NCI-H1436 treated with DMSO at 0.1 percent for 48 hours (cell line): ENCODE measurements around the gene GLIS1.
"Not testable (repeated sequence)": the region's sequence is repeated elsewhere in the genome, so short reads cannot be mapped to it uniquely, and the experiment has no call there.

Experiments
- DNase-seq: peaks from one replicate; lab custom pipeline; 2025; lab: John Stamatoyannopoulos, UW

The GLIS1 gene

DNA sequence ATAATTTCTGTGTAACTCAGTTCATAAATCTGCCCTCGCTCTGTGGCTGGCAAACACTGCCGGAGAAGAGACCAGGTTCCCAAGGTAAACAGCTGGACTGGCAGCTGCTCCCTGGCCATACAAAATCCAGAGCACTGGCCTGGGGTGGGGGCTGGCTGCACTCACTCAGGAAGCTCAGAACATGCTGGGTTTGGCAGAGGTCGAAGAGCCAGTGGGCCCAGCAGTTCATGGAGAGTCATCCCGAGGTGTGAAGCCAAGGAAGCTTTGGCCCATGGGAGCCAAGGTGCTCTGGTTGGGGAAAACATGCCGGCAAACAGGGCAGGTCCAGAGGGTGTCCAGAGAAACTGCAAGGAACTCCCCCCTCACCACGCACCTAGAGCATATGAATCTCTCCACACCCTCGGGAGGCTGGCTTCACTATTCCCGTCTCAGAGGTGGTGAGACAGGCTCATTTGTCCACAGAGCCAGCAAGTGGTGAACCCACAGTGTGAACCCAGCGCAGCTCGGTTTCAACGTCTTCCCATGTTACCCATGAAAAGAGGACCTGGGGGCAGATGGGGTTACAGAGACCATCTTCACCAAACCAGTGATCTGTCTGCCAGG, 177.4 kb downstream of the GLIS1 start:
- no peak for DNase-seq

DNA sequence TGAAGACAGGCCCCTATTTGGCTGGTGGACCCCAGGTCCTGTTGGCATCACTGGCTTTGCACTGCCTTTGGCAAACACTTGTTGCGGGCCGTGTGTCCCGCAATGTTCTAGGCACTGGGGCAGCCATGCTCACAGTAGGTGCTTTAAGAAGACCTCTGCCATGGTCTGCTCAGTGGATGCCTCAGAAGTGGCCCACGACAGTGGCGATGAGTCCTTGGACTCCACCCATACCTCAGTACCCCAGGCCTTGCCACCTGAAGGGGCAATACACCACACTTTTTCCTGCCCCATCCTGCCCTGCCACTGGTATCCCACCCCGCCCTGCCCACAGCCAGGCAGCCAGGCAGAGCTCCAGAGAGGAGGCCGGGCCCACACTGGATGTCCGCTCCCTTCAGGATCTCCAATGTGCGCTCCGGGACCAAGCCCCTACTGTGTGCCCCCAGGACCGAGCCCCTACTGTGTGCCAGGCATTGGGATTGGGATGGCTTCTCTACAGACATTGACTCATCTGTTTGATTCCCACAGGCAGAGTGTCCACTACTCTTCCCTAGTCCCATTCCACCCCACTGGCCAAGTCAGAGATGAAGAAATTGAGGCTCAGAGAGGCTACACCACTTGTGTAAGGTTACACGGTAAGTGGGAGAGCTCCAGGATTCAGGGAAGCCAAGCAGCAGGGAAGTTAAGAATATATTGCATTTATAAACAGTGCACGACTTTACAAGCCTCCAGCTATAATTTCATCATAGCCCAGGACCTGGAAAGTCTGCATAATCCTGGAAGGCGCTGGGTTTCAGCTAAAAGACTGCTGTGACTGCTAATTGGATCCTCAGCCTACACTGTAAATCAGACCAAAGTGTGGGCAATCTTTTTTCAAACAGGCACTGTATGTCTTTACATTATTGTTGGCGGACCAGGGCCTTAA, 178.1 kb downstream of the GLIS1 start:
- no peak for DNase-seq

DNA sequence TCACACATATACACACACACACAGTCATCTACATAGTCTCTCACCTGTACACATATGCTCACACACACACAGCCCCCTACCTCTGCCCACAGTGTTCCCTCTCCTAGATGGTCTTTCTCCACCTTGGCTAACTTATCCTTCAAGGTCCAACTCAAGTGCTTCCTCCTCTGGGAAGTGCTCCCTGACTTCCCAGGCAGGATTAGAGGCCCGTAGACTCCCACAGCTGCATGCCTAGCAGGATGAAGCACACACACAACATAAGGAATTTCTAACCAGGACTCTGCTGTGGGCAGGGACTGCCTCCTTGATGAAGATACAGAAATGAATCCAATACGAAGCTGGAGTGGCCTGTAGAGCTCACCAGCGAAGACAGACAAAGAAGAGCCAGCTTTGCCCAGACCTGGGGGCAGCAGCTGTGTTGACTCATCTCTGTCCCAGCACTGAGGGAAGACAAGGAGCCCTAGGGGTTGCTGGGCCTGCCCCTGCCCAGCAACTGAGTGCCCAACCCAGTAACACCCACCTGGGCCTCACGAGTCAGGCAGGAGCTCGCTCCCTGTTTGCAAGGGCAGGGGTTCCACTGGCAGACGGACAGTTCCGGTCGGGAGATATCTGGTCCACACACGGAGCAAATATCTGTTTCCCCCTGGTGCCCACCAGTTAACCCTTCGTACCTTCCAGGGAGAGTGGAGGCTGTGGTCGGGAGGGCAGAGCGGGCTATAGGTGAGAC, 178.9 kb downstream of the GLIS1 start:
- DNase-seq: no peak

DNA sequence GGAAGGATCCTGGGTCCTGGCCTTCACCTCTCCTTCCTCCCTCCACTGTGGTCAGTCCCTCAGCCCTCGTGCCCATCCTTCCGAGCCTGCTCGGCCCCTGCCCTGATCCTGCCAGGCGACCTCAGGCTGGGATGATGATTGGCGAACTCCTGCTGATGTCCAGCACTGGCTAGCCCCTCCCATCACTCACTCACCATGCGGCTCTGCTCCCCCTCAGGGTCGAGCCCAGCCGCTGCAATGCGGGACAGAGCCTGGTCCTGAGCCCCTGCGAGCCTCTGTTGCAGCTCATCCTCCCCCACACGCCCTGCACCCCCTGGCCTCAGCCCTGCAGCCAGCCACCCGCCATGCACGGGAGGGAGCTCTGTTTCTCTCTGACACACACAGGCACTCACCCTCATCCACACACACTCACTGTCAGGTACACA, 179.6 kb downstream of the GLIS1 start:
- DNase-seq: no peak

DNA sequence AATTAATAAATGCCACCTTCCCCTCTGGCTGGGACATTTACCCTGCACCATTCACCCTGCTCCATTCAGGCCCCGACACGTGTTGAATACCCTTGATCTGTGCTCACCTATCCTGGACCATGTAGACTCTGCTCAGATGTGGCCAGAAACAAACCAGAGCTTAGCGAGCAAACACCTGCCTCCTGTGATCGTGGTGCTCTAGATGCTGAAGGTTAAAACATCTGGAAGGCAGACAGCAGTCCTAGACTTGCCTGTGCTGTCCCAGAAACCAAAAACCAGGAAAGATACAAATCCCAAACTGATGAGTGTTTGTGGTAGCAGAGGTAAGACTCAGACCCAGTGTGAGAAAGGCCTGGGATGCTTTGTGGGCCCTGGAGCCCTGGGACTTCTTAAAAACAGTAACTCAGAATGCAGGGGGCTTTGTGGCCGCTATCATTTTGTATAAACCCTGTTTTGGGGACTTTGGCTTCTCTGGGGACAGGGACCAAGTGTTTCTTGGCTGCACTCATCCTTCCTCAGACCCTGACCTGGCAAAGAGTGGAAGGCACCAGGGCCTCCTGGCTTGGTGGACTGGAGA, 180.1 kb downstream of the GLIS1 start:
- no peak for DNase-seq

DNA sequence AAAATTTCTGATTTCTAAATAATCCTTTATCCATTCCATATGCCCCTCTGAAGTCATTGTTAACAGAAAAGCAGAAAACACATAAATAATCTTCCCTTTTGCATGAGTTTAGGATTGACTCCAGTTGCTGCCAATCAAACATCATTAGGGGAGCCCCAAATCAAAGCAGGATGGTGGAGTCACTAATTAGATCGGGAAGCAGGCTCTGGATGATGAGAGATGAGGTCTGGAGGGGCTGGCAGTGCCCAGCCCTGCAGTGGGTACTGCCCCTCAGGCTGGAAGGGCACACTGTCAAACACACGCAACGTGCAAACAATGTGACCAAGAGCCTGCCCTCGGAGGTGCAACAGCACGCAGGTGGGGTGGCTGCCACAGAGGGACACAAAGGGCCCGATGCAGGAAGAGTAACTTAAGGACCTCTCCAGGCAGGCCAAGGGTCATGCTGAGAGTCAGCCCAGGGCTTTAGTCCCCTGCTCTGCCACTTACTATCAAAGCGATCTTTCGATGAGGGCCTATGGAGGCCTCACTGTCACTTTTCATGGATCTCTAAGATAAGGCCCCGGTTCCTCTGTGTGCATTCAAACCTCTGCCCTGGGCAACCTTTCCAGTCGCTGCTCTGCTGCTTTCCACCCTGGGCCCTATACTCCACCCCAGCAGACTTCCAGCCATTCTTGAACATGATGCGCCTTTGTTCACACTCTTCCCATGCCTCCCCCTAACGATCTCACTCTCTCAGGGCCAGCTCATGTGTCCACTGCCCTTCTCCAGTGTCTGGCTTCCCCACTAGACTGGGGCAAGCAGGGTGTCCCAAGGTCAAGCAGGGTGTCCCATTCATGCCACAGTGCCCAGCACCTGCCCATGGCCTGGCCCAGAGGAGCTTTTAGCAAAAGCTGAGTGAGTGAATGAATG, 180.9 kb downstream of the GLIS1 start:
- no peak for DNase-seq

DNA sequence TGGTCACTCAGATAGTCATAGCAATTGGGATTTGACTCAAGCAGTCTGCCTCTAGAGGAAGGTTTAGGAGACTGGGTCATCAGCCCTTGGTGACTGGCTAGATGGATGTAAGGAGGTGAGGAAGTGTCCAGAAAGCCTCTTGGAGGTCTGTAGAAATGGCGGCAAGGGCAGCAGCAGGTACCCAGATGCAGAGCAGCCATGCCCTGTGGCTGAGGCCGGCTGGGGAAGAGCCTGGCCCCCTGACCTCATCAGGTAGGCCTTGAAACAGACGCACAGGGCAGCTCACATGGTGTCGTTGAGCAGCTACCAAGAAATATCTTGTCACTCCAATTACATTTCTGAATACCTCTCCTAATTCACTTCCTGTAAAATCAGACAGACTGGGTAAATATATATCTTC, 181.6 kb downstream of the GLIS1 start:
- DNase-seq: no peak

DNA sequence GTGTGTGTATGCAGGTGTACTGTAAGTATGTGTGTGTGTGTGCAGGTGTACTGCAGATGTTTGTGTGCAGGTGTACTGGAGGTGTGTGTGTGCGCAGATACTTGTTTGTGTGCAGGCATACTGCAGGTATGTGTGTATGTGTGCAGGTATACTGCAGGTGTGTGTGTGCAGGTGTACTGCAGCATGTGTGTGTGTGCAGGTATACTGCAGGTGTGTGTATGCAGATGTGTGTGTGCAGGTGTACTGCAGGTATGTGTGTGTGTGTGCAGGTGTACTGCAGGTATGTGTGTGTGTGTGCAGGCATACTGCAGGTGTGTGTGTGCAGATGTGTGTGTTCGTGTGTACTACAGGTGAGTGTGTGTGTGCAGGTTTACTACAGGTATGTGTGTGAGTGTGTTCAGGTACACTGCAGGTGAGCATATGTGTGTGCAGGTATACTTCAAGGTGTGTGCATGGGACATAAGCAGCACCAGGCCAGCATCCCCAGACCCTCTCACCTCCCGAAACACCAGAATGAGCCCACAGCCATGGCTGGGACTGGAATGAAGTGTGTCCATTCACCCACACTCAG, 182.2 kb downstream of the GLIS1 start:
- DNase-seq: no peak

DNA sequence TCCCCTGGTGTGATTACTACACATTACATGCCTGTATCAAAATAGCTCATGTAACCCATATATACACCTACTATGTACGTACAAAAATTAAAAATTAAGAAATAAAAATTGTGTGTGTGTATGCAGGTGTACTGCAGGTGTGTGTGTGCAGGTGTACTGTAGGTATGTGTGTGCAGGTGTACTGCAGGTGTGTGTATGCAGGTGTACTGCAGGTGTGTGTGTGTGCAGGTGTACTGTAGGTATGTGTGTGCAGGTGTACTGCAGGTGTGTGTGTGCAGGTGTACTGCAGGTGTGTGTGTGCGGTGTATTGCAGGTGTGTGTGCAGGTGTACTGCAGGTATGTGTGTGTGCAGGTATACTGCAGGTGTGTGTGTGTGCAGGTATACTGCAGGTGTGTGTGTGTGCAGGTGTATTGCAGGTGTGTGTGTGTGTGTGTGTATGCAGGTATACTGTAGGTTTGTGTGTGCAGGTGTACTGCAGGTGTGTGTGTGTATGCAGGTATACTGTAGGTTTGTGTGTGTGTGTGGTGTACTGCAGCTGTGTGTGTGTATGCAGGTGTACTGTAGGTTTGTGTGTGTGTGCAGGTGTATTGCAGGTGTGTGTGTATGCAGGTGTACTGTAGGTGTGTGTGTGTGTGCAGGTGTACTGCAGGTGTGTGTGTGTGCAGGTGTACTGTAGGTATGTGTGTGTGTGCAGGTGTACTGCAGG, 183.2 kb downstream of the GLIS1 start:
- DNase-seq: not testable (repeated sequence)

DNA sequence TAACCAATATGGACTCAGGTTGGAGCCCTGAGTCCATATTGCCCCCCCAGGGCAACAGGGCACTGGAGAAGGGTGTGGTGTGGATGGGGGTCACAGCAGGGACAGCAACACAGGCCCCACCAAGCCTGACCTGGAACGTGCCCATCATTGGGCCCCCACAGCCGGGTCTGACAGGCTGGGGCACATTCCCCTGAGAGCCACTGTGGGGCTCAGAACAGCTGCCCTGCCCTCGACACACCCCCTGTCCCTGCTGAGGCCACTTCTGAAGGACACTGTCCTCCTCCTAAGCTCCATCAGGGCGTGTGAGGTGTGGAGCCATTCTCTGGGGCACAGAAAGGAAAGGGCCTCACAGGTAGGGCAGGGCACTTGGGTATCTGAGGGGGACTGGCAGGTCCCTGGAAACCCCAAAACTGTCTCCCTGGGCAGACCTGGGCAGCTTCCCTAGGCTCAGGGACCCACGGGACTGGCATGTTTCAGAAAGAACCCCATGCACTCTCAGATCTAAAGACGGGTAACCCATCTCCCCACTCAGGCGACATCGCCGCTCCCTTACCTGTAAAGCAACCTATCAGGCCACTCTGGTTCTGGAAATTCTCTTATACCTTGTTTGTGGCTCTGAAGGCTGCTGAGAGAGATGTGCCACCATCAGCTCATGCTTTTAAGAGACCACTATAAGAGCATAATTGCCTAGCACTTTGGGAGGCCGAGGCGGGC, 184.2 kb downstream of the GLIS1 start:
- DNase-seq: no peak

DNA sequence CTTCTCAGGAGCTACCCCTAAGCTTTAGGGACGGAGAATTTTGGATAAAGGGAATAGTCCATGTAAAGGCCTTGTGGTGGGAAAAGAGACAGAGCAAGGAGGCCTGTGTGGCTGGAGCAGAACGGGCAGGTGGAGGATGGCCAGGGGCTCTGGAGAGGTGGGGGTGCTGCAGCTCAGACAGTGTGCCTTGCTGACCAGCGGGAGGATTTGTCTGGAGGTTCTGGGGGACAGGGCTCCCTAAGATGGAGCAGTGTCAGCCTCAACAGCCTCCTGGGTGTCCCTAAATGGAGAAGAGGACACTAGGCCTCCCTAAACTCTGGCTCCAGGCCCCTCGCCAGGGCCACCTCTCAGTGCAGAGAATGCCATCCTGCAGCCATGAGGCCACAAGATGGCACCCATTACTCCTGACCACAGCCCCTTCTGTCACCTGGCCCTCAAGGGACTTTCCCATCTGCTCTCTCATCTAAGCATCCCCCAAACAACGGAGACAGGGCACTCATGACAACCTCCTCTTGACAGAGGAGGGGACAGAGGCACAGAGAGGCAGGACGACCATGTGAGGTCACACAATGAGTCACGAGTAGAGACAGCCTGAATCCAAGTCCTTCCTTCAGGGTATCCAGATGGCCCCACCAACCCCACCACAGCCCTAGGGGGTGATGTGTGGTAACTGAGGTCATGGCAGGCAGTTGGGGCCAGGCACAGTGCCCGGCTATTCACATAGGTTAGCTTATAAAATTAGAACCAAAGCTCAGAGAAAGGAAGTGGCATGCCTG, 185.0 kb downstream of the GLIS1 start:
- no peak for DNase-seq

DNA sequence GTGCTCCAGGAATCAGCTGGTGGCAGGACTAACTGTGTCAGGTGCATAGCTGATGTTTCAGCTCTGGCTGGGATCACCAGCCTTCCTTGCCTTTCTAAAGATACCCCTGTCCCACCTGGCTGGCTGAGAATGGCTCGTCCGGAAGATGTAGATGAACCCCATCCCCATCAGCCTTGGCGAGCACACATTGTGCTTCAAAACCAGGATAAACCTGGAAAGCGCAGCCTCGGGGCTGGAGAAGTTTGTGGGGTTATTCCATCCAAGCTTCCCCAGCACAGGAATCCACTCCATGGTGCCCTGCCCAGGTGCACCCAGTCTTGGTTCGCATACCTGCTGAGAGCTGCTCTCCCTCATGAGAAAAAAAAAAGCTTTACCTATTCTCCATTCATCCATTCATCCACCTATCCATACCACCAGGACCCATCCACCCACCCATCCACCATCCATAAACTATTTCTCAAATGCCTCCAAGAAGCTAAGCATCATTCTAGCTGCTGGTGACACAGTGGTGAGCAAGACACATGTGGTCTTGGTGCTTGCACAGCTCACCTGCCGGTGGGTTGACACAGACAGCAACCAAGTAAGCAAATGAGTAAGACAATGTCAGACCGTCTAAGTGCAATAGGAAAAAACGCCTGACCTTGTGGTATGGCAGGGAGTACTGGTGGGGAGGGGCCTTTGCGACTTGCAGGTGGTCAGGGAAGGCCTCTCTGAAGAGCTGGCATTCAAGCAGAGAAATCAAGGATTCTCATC, 185.8 kb downstream of the GLIS1 start:
- no peak for DNase-seq

DNA sequence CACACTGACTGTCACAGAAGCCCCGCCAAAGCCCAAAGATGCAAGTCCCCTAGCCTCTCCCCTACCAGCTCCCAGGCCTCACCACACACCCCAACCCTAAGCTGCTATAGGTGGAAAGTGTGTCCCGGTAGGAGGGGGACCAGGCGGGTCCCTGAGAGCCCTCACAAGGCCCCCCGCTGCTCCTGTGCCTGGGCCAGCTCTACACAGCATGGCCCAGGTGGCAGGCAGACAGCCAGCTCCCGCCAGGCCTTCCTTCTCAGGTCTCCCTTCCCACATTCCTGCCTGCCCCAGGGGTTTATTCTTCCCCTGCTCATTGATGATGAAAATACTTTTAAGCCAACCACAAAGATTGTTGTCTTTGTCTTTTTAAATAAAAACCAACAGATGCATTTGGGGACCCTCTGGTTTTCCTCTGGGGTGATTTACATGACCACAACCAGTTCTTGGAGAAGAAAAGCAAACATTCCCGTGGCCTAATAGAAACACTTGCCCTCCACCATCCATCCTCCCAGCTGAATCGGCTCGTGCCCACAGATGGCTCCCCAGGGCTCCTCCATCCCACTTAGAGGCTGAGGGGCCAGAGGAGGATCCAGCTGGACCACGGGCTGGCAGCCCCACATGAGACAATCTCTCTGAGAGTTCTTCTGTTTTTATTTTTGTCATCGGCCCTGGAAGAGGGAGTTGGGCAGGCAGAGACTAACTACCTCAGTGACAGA, 186.7 kb downstream of the GLIS1 start:
- DNase-seq: no peak

DNA sequence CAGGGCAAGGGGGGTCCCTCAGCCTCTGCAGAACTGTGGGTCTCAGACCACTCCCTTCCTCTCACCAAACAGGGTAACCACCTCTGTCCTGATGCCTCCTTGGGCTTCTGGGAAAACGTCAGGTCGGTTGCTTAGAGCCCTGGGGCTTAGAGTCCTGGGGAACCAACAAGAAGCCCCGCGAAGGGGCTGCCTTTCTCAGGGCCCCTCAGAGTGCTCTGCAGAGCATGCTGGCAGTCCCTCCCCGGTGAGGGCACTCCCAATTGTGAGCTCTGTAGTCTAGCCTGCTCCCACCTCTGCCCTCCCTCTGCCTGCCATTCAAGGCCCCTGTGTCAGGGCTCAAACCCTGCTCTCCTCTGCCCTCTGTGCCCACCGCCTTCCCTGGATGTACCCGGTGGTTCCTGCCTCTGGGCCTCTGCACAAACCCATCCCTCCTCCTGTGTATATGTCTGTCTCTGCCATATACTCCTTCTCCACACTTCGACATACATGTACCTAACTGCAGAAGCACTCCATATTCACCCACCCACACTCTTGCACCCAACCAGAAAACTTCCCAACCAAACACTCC, 187.5 kb downstream of the GLIS1 start:
- no peak for DNase-seq

DNA sequence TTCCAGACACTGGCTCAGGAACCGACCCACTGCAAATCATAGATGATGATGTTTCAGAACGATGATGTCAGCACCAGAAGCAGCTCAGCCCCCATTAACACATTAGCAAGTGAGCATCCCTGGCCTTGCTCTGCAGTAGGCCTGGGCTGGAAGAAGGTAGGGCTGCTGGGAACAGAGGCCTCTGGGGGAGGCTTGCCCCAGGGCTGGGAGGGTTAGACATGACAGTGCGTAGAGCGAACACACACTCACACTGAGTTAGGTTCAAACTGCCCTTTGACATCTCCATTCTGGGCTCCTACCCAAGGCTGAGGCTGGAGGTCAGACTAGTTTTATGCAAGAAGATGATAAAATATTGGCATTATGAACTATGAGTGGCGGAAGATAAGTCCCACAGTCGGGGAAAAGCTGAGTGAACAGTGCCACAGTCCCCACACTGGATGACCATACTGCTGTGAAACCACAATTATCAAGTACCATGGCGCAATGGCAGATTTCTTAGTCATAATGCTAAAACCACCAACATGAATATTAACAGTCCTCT, 188.7 kb downstream of the GLIS1 start:
- no peak for DNase-seq

DNA sequence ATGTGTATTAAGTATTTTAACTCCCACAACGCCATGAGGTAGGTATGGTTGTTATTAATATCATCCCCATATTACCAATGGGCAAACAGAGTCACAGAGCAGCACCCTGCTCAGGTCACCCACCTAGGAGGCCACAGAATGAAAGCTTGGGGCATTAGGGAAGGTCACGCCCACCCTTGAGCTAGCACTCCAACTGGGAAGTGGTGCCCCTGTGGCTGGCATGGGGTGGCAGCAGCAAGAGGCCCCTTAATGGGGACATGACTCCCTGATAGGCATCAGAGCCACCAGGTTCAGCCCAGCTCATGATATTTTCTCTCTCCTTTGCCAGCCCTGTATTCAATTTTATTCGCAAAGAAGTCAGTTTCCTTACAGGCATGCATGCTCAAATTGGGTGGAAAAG, 189.2 kb downstream of the GLIS1 start:
- DNase-seq: no peak

DNA sequence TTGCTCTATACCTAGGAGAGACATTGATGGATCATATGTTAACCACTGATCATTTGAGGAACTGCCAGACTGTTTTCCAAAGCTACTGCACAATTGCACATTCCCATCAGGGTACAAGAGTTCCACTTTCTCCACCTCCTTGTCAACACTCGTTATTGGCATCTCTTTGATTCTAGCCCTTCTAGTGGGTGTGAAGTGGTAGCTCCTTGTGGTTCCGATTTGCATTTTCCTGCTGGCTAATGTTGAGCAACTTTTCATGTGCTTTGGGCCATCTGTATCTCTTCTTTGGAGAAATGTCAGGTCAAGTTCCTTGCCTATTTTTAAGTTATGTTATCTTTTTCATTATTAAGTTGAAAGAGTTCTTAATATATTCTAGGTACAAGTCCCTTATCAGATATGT, 189.7 kb downstream of the GLIS1 start:
- DNase-seq: no peak
